ENCODE results near the gene BPIFB1. TPM values are rescaled to one million over a fixed set of nuclear protein-coding genes. Genes with fewer than 3 reads are reported as not detected.

Gene BPIFB1
- total and polyA plus RNA-seq, 2 experiments from 2014 or later: not detected

GRCh38 chr20:33339515-33340058 lies 56.6 kb downstream of the BPIFB1 start:
- no peak overlapping the region for H3K9ac ChIP-seq
- 70 to 72% methylated on average over 8 of the region's 8 CpGs for WGBS, 2 experiments (ENCODE audit: low coverage in 1 of 2, low lambda C conversion rate in 2 of 2, missing lambda C conversion rate in 2 of 2)
- no peaks in the 10 kb centered on the region for H3F3A ChIP-seq (ENCODE audit: insufficient read depth)
- H3K27ac ChIP-seq: no peak overlapping the region
- H3K9me3 ChIP-seq (ENCODE audit: low read depth): no peaks in the 10 kb centered on the region
- H4K20me1 ChIP-seq (ENCODE audit: insufficient read depth): no peaks in the 10 kb centered on the region
- no peaks in the 10 kb centered on the region for H3K9me2 ChIP-seq (ENCODE audit: insufficient read depth)
- H3K4me1 ChIP-seq (ENCODE audit: insufficient read depth): no peaks in the 10 kb centered on the region
- TF ChIP-seq EZH2phosphoT487 (IDR thresholded peaks at IDR 0.05; ENCODE audit: insufficient read depth, low read depth) (no peak), EZH2 (IDR thresholded peaks at IDR 0.05; ENCODE audit: insufficient read depth, poor library complexity, severe bottlenecking) (no peak)
- 0 out of 2 replicates have a peak, but pooled peaks cover 5% of the 10 kb centered on the region for H3K27me3 ChIP-seq (replicated peaks; ENCODE audit: insufficient read depth)
- DNase-seq: no peak
- H2AFZ ChIP-seq: no peak overlapping the region
- in situ Hi-C loops (cut with MboI): no loop called here
- no peaks in the 10 kb centered on the region for H3K36me3 ChIP-seq (ENCODE audit: low read depth)
- H3K4me2 ChIP-seq (ENCODE audit: unreplicated experiment): no peak overlapping the region
- H3K4me3 ChIP-seq: no peak overlapping the region
- H3K79me2 ChIP-seq (ENCODE audit: insufficient read depth): no peaks in the 10 kb centered on the region

- no peaks in the 10 kb centered on the region for H3K9me2 ChIP-seq (ENCODE audit: insufficient read depth)
- H3K4me1 ChIP-seq (ENCODE audit: insufficient read depth): no peaks in the 10 kb centered on the region
- TF ChIP-seq EZH2 (IDR thresholded peaks at IDR 0.05; ENCODE audit: insufficient read depth, poor library complexity, severe bottlenecking) (no peak), EZH2phosphoT487 (IDR thresholded peaks at IDR 0.05; ENCODE audit: insufficient read depth, low read depth) (no peak)
- no peaks in the 10 kb centered on the region for H3K9me3 ChIP-seq (ENCODE audit: low read depth)
- no peaks in the 10 kb centered on the region for H3F3A ChIP-seq (ENCODE audit: insufficient read depth)
- in situ Hi-C loops (cut with MboI): no loop called here
- DNase-seq: no peak
- WGBS, 2 experiments (ENCODE audit: low coverage in 1 of 2, low lambda C conversion rate in 2 of 2, missing lambda C conversion rate in 2 of 2): 78 to 81% methylated on average over 4 of the region's 4 CpGs
- H2AFZ ChIP-seq: no peak overlapping the region
- H3K9ac ChIP-seq: no peak overlapping the region
- H3K4me3 ChIP-seq: no peak overlapping the region
- no peaks in the 10 kb centered on the region for H4K20me1 ChIP-seq (ENCODE audit: insufficient read depth)
- no peaks in the 10 kb centered on the region for H3K79me2 ChIP-seq (ENCODE audit: insufficient read depth)
- no peaks in the 10 kb centered on the region for H3K36me3 ChIP-seq (ENCODE audit: low read depth)
- no peak overlapping the region for H3K27ac ChIP-seq
- H3K4me2 ChIP-seq (ENCODE audit: unreplicated experiment): no peak overlapping the region
- H3K27me3 ChIP-seq (replicated peaks; ENCODE audit: insufficient read depth): no peaks in the 10 kb centered on the region
Measured at GRCh38 chr20:33343521-33343920, 60.5 kb downstream of the BPIFB1 start.

GRCh38 chr20:33345342-33345741 lies 62.3 kb downstream of the BPIFB1 start:
- H3K27ac ChIP-seq: no peak overlapping the region
- in situ Hi-C loops (cut with MboI): no loop called here
- H3K9me2 ChIP-seq (ENCODE audit: insufficient read depth): no peaks in the 10 kb centered on the region
- H3K4me3 ChIP-seq: no peak overlapping the region
- 66 to 73% methylated on average over 9 of the region's 9 CpGs for WGBS, 2 experiments (ENCODE audit: low coverage in 1 of 2, low lambda C conversion rate in 2 of 2, missing lambda C conversion rate in 2 of 2)
- no peaks in the 10 kb centered on the region for H4K20me1 ChIP-seq (ENCODE audit: insufficient read depth)
- H2AFZ ChIP-seq: no peak overlapping the region
- no peaks in the 10 kb centered on the region for H3K4me1 ChIP-seq (ENCODE audit: insufficient read depth)
- no peak overlapping the region for H3K4me2 ChIP-seq (ENCODE audit: unreplicated experiment)
- TF ChIP-seq EZH2phosphoT487 (IDR thresholded peaks at IDR 0.05; ENCODE audit: insufficient read depth, low read depth): no peak
- no peak for TF ChIP-seq EZH2 (IDR thresholded peaks at IDR 0.05; ENCODE audit: insufficient read depth, poor library complexity, severe bottlenecking)
- no peaks in the 10 kb centered on the region for H3F3A ChIP-seq (ENCODE audit: insufficient read depth)
- H3K79me2 ChIP-seq (ENCODE audit: insufficient read depth): no peaks in the 10 kb centered on the region
- H3K27me3 ChIP-seq (replicated peaks; ENCODE audit: insufficient read depth): no peaks in the 10 kb centered on the region
- H3K9ac ChIP-seq: no peak overlapping the region
- no peak for DNase-seq
- H3K36me3 ChIP-seq (ENCODE audit: low read depth): no peaks in the 10 kb centered on the region
- H3K9me3 ChIP-seq (ENCODE audit: low read depth): no peaks in the 10 kb centered on the region

GRCh38 chr20:33348136-33348937 lies 65.3 kb downstream of the BPIFB1 start:
- H3K4me2 ChIP-seq (ENCODE audit: unreplicated experiment): no peak overlapping the region
- H3K4me3 ChIP-seq: no peak overlapping the region
- in situ Hi-C loops (cut with MboI): no loop called here
- H3K27me3 ChIP-seq (replicated peaks; ENCODE audit: insufficient read depth): no peaks in the 10 kb centered on the region
- H2AFZ ChIP-seq: no peak overlapping the region
- no peaks in the 10 kb centered on the region for H3F3A ChIP-seq (ENCODE audit: insufficient read depth)
- H4K20me1 ChIP-seq (ENCODE audit: insufficient read depth): no peaks in the 10 kb centered on the region
- no peak for DNase-seq
- no peak overlapping the region for H3K9ac ChIP-seq
- H3K79me2 ChIP-seq (ENCODE audit: insufficient read depth): no peaks in the 10 kb centered on the region
- no peaks in the 10 kb centered on the region for H3K4me1 ChIP-seq (ENCODE audit: insufficient read depth)
- no peaks in the 10 kb centered on the region for H3K36me3 ChIP-seq (ENCODE audit: low read depth)
- H3K27ac ChIP-seq: no peak overlapping the region
- no peak for TF ChIP-seq EZH2 (IDR thresholded peaks at IDR 0.05; ENCODE audit: insufficient read depth, poor library complexity, severe bottlenecking)
- TF ChIP-seq EZH2phosphoT487 (IDR thresholded peaks at IDR 0.05; ENCODE audit: insufficient read depth, low read depth): no peak
- no peaks in the 10 kb centered on the region for H3K9me2 ChIP-seq (ENCODE audit: insufficient read depth)
- 85 to 87% methylated on average over 11 of the region's 11 CpGs for WGBS, 2 experiments (ENCODE audit: low coverage in 1 of 2, low lambda C conversion rate in 2 of 2, missing lambda C conversion rate in 2 of 2)
- H3K9me3 ChIP-seq (ENCODE audit: low read depth): no peaks in the 10 kb centered on the region
